ENCODE results near the gene PHLDB2.

PHLDB2 gene

GRCh38 chr3:111926266-111926676, 67.2 kb downstream of the PHLDB2 start:
- no peak for TF ChIP-seq REST (IDR thresholded peaks at IDR 0.05; ENCODE audit: insufficient read depth in 1 of 2, low read depth in 2 of 2, low read length in 2 of 2)
- TF ChIP-seq FOXP2 (optimal IDR thresholded peaks at IDR 0.05; ENCODE audit: borderline replicate concordance, extremely low read depth, extremely low read length, insufficient read depth): no peak
- TF ChIP-seq POLR2AphosphoS5 (IDR thresholded peaks at IDR 0.05; ENCODE audit: low read depth, low read length): no peak
- TF ChIP-seq SIN3A (IDR thresholded peaks at IDR 0.05; ENCODE audit: borderline replicate concordance, insufficient read depth, low read length): no peak
- TF ChIP-seq TAF1 (IDR thresholded peaks at IDR 0.05; ENCODE audit: borderline replicate concordance, insufficient read depth, low read length): no peak

GRCh38 chr3:111928613-111929012, 69.5 kb downstream of the PHLDB2 start:
- no peak for TF ChIP-seq FOXP2 (optimal IDR thresholded peaks at IDR 0.05; ENCODE audit: borderline replicate concordance, extremely low read depth, extremely low read length, insufficient read depth)
- TF ChIP-seq TAF1 (IDR thresholded peaks at IDR 0.05; ENCODE audit: borderline replicate concordance, insufficient read depth, low read length): no peak
- TF ChIP-seq REST (IDR thresholded peaks at IDR 0.05; ENCODE audit: insufficient read depth in 1 of 2, low read depth in 2 of 2, low read length in 2 of 2): no peak
- TF ChIP-seq SIN3A (IDR thresholded peaks at IDR 0.05; ENCODE audit: borderline replicate concordance, insufficient read depth, low read length): no peak
- TF ChIP-seq POLR2AphosphoS5 (IDR thresholded peaks at IDR 0.05; ENCODE audit: low read depth, low read length): no peak

- TF ChIP-seq TAF1 (IDR thresholded peaks at IDR 0.05; ENCODE audit: borderline replicate concordance, insufficient read depth, low read length) (no peak), FOXP2 (optimal IDR thresholded peaks at IDR 0.05; ENCODE audit: borderline replicate concordance, extremely low read depth, extremely low read length, insufficient read depth) (no peak), REST (IDR thresholded peaks at IDR 0.05; ENCODE audit: insufficient read depth in 1 of 2, low read depth in 2 of 2, low read length in 2 of 2) (no peak), SIN3A (IDR thresholded peaks at IDR 0.05; ENCODE audit: borderline replicate concordance, insufficient read depth, low read length) (no peak), POLR2AphosphoS5 (IDR thresholded peaks at IDR 0.05; ENCODE audit: low read depth, low read length) (no peak)
Observed at GRCh38 chr3:111929484-111929883, 70.4 kb downstream of the PHLDB2 start.

- no peak for TF ChIP-seq REST (IDR thresholded peaks at IDR 0.05; ENCODE audit: insufficient read depth in 1 of 2, low read depth in 2 of 2, low read length in 2 of 2)
- no peak for TF ChIP-seq FOXP2 (optimal IDR thresholded peaks at IDR 0.05; ENCODE audit: borderline replicate concordance, extremely low read depth, extremely low read length, insufficient read depth)
- TF ChIP-seq POLR2AphosphoS5 (IDR thresholded peaks at IDR 0.05; ENCODE audit: low read depth, low read length): no peak
- no peak for TF ChIP-seq SIN3A (IDR thresholded peaks at IDR 0.05; ENCODE audit: borderline replicate concordance, insufficient read depth, low read length)
- no peak for TF ChIP-seq TAF1 (IDR thresholded peaks at IDR 0.05; ENCODE audit: borderline replicate concordance, insufficient read depth, low read length)
Observed at GRCh38 chr3:111932946-111933345, 73.9 kb downstream of the PHLDB2 start.
